SKM-1 treated with dmso at 0.1 percent for 144 hours (cell line): Measurements from ENCODE around the gene PDGFC.

Experiments
- DNase-seq: peaks from one replicate; lab custom pipeline; 2025; ENCODE audit not compliant: unreplicated experiment; lab: John Stamatoyannopoulos, UW

PDGFC gene

GRCh38 chr4:156971676-156972378, at the start of gene PDGFC:
Gene PDGFC (minus strand): TSS chr4:156971799. CDS start chr4:156970903, 896 bp downstream.
- DNase-seq, result peak; percentile 60

- DNase-seq, result no peak
Observed at GRCh38 chr4:157020882-157021281, 49.3 kb upstream of the PDGFC start.

GRCh38 chr4:157018920-157019490, 47.4 kb upstream of the PDGFC start:
- no peak for DNase-seq

- no peak for DNase-seq
Observed at GRCh38 chr4:157014621-157015591, 43.3 kb upstream of the PDGFC start.

- no peak for DNase-seq
Observed at GRCh38 chr4:157013656-157014055, 42.1 kb upstream of the PDGFC start.

GRCh38 chr4:157012781-157013180, 41.2 kb upstream of the PDGFC start:
- no peak for DNase-seq

- no peak for DNase-seq
Observed at GRCh38 chr4:157012296-157012695, 40.7 kb upstream of the PDGFC start.

- DNase-seq, result no peak
Observed at GRCh38 chr4:157010630-157011029, 39.0 kb upstream of the PDGFC start.

GRCh38 chr4:157005831-157006230, 34.2 kb upstream of the PDGFC start:
- no peak for DNase-seq

- DNase-seq, result no peak
Observed at GRCh38 chr4:157005193-157005592, 33.6 kb upstream of the PDGFC start.

- no peak for DNase-seq
Observed at GRCh38 chr4:157004279-157005161, 32.9 kb upstream of the PDGFC start.

GRCh38 chr4:156999175-156999517, 27.5 kb upstream of the PDGFC start:
- no peak for DNase-seq

- no peak for DNase-seq
Observed at GRCh38 chr4:156998500-156999174, 27.0 kb upstream of the PDGFC start.

- no peak for DNase-seq
Observed at GRCh38 chr4:156992943-156993342, 21.3 kb upstream of the PDGFC start.

GRCh38 chr4:156991161-156991560, 19.6 kb upstream of the PDGFC start:
- DNase-seq, result no peak

GRCh38 chr4:156983366-156983765, 11.8 kb upstream of the PDGFC start:
- no peak for DNase-seq

- DNase-seq, result no peak
Observed at GRCh38 chr4:156981262-156981769, 9.7 kb upstream of the PDGFC start.

GRCh38 chr4:156977435-156978160, 6.0 kb upstream of the PDGFC start:
- no peak for DNase-seq

GRCh38 chr4:156976147-156976546, 4.5 kb upstream of the PDGFC start:
- no peak for DNase-seq
